Activated CD4-positive, alpha-beta T cell treated with anti-CD3 and anti-CD28 coated beads for 36 hours (primary cell): Measurements from ENCODE around the gene CASS4. TPM values are rescaled to one million over a fixed set of nuclear protein-coding genes. Genes with fewer than 3 reads are reported as not detected.

Experiments used
- ATAC-seq: fragments of 200-7000 bp; cut with Tn5 transposase; one replicate; pipeline ENCODE4 v1.10.0; 2021; ENCODE audit warnings: mild to moderate bottlenecking, moderate library complexity
- CTCF ChIA-PET: fragments of 350-600 bp; sonication (Branson Sonifier 250); formaldehyde crosslinking; loops from one replicate; lab custom pipeline; 2021; ENCODE audit warnings: antibody characterized with exemption; lab: Charles Lee
- POLR2A ChIA-PET: fragments of 350-600 bp; sonication (Branson Sonifier 250); formaldehyde crosslinking; loops from one replicate; lab custom pipeline; 2021; ENCODE audit warnings: antibody characterized with exemption, inconsistent platforms; lab: Charles Lee
- DNase-seq: peaks from one replicate; pipeline ENCODE4 v3.0.0-alpha.2; 2020
- H3K27ac Mint-ChIP-seq: one replicate; pipeline ENCODE4 v1.8.0; 2021; ENCODE audit warnings: mixed read lengths
- H3K27me3 Mint-ChIP-seq: one replicate; pipeline ENCODE4 v1.8.0; 2021; ENCODE audit warnings: mixed read lengths
- H3K36me3 Mint-ChIP-seq: one replicate; pipeline ENCODE4 v1.8.0; 2021; ENCODE audit warnings: low read depth, mixed read lengths
- H3K4me1 Mint-ChIP-seq: one replicate; pipeline ENCODE4 v1.8.0; 2021; ENCODE audit warnings: mixed read lengths
- H3K4me3 Mint-ChIP-seq: one replicate; pipeline ENCODE4 v1.8.0; 2021; ENCODE audit warnings: mild to moderate bottlenecking, moderate library complexity, mixed read lengths
- H3K9me3 Mint-ChIP-seq: one replicate; pipeline ENCODE4 v1.8.0; 2021; ENCODE audit warnings: low read depth, mixed read lengths
- intact Hi-C, 2 experiments: fragments of 100-400 bp; cut with DNase I in 1 of 2; cut with micrococcal nuclease in 1 of 2; formaldehyde crosslinking; loops; one replicate each; pipeline versions ENCODE4 v1.14.2 to v1.15.1; 2022 to 2024; cut with DNase I, micrococcal nuclease
- total RNA-seq, 2 experiments: library from RNA; stranded (reverse); gene quantifications; one replicate each; pipeline ENCODE4 v1.2.3, GENCODE V29; 2021

Gene CASS4
- total RNA-seq, 2 experiments from 2014 or later, result 5.1 to 5.6 TPM

GRCh38 chr20:56429941-56430340 lies 17.9 kb downstream of the CASS4 start:
- ChIA-PET CTCF (interaction anchor here (1.1 to 1.4 kb wide), 2 partner anchors 11 to 12 kb away, joined by 3 read pairs; no protein-coding TSS in a partner anchor), POLR2A (interaction anchor here (1.0 kb wide), 1 partner anchor 17 kb away, joined by 4 read pairs; no protein-coding TSS in a partner anchor)
- Mint-ChIP-seq H3K36me3 (peaks cover 4% of the 10 kb centered on the region), H3K4me3 (peak overlapping the region; percentile 54), H3K9me3 (no peaks in the 10 kb centered on the region), H3K4me1 (peaks cover 51% of the 10 kb centered on the region), H3K27me3 (no peaks in the 10 kb centered on the region), H3K27ac (peak overlapping the region; percentile 87)
- intact Hi-C loops, result no loop called here
- ATAC-seq (no peak), DNase-seq (no peak)

- POLR2A ChIA-PET, result interaction anchor here (1.0 kb wide), 1 partner anchor 17 kb away, joined by 4 read pairs; no protein-coding TSS in a partner anchor
- Mint-ChIP-seq H3K36me3 (peaks cover 4% of the 10 kb centered on the region), H3K27me3 (no peaks in the 10 kb centered on the region), H3K4me3 (peak overlapping the region; percentile 54), H3K4me1 (peaks cover 50% of the 10 kb centered on the region), H3K27ac (peak overlapping the region; percentile 87), H3K9me3 (no peaks in the 10 kb centered on the region)
- ATAC-seq (no peak), DNase-seq (no peak)
- CTCF ChIA-PET, result interaction anchor here (1.1 to 1.4 kb wide), 2 partner anchors 12 kb away, joined by 3 read pairs; no protein-coding TSS in a partner anchor
- intact Hi-C loops, result no loop called here
These were observed 18.4 kb downstream of the CASS4 start for GRCh38 chr20:56430461-56430860.

GRCh38 chr20:56430957-56431356 lies 18.9 kb downstream of the CASS4 start:
- intact Hi-C loops, result no loop called here
- H3K36me3 Mint-ChIP-seq, result peaks cover 4% of the 10 kb centered on the region
- CTCF ChIA-PET, result interaction anchor here (1.4 kb wide), 1 partner anchor 12 kb away, joined by 3 read pairs; no protein-coding TSS in a partner anchor
- peaks cover 51% of the 10 kb centered on the region for H3K4me1 Mint-ChIP-seq
- no peak overlapping the region for H3K4me3 Mint-ChIP-seq
- POLR2A ChIA-PET, result no interaction called here
- no peaks in the 10 kb centered on the region for H3K9me3 Mint-ChIP-seq
- peak overlapping the region; percentile 87 for H3K27ac Mint-ChIP-seq
- DNase-seq, result no peak
- no peaks in the 10 kb centered on the region for H3K27me3 Mint-ChIP-seq
- ATAC-seq, result no peak

GRCh38 chr20:56431471-56431870 lies 19.4 kb downstream of the CASS4 start:
- intact Hi-C loops, result no loop called here
- Mint-ChIP-seq H3K4me1 (peaks cover 52% of the 10 kb centered on the region), H3K36me3 (peaks cover 4% of the 10 kb centered on the region), H3K9me3 (no peaks in the 10 kb centered on the region), H3K4me3 (no peak overlapping the region), H3K27ac (no peak overlapping the region), H3K27me3 (no peaks in the 10 kb centered on the region)
- ATAC-seq (no peak), DNase-seq (no peak)
- ChIA-PET POLR2A (no interaction called here), CTCF (interaction anchor here (1.2 kb wide), 1 partner anchor 30 kb away, joined by 4 read pairs; no protein-coding TSS in a partner anchor)

- intact Hi-C loops, result no loop called here
- H3K27me3 Mint-ChIP-seq, result no peaks in the 10 kb centered on the region
- CTCF ChIA-PET, result interaction anchor here (0.9 to 1.2 kb wide), 4 partner anchors 8 to 15 kb away, joined by 3 to 4 read pairs (median 3); no protein-coding TSS in a partner anchor
- peak overlapping the region; percentile 52 for H3K27ac Mint-ChIP-seq
- H3K9me3 Mint-ChIP-seq, result no peaks in the 10 kb centered on the region
- ATAC-seq, result peak; percentile 34
- no peak overlapping the region for H3K4me3 Mint-ChIP-seq
- peaks cover 44% of the 10 kb centered on the region for H3K4me1 Mint-ChIP-seq
- POLR2A ChIA-PET, result interaction anchor here (0.6 kb wide), 1 partner anchor 26 kb away, joined by 3 read pairs; no protein-coding TSS in a partner anchor
- H3K36me3 Mint-ChIP-seq, result peaks cover 6% of the 10 kb centered on the region
- DNase-seq, result no peak
These were observed 21.3 kb downstream of the CASS4 start for GRCh38 chr20:56433221-56433879.

- DNase-seq (no peak), ATAC-seq (peak; percentile 63)
- Mint-ChIP-seq H3K4me3 (no peak overlapping the region), H3K36me3 (peaks cover 6% of the 10 kb centered on the region), H3K27ac (peak overlapping the region; percentile 52), H3K9me3 (no peaks in the 10 kb centered on the region), H3K27me3 (no peaks in the 10 kb centered on the region), H3K4me1 (peaks cover 39% of the 10 kb centered on the region)
- POLR2A ChIA-PET, result interaction anchor here (0.6 kb wide), 1 partner anchor 26 kb away, joined by 3 read pairs; no protein-coding TSS in a partner anchor
- intact Hi-C loops, result no loop called here
- CTCF ChIA-PET, result interaction anchor here (0.9 to 1.2 kb wide), 3 partner anchors 8 to 16 kb away, joined by 3 read pairs; no protein-coding TSS in a partner anchor
These were observed 21.8 kb downstream of the CASS4 start for GRCh38 chr20:56433880-56434255.

- POLR2A ChIA-PET, result no interaction called here
These were observed 25.3 kb downstream of the CASS4 start for GRCh38 chr20:56437196-56437960.

GRCh38 chr20:56438284-56438683 lies 26.2 kb downstream of the CASS4 start:
- CTCF ChIA-PET, result no interaction called here
- Mint-ChIP-seq H3K36me3 (peaks cover 9% of the 10 kb centered on the region), H3K27me3 (no peaks in the 10 kb centered on the region), H3K4me3 (no peak overlapping the region), H3K27ac (no peak overlapping the region), H3K4me1 (peaks cover 41% of the 10 kb centered on the region), H3K9me3 (no peaks in the 10 kb centered on the region)
- no peak for ATAC-seq
- DNase-seq, result no peak
- POLR2A ChIA-PET, result no interaction called here
- intact Hi-C loops, result no loop called here

More at GRCh38 chr20:56437196-56437960, 25.3 kb downstream of the CASS4 start:
- Mint-ChIP-seq H3K27ac (peak overlapping the region; percentile 72), H3K27me3 (no peaks in the 10 kb centered on the region), H3K36me3 (peaks cover 9% of the 10 kb centered on the region), H3K9me3 (no peaks in the 10 kb centered on the region), H3K4me1 (peaks cover 41% of the 10 kb centered on the region), H3K4me3 (no peak overlapping the region)
- intact Hi-C loops, result no loop called here
- CTCF ChIA-PET, result interaction anchor here (0.6 to 0.9 kb wide), 2 partner anchors 16 to 18 kb away, joined by 3 read pairs; no protein-coding TSS in a partner anchor
- ATAC-seq (no peak), DNase-seq (no peak)

- POLR2A ChIA-PET, result no interaction called here
- peak; percentile 37 for DNase-seq
These were observed 27.8 kb downstream of the CASS4 start for GRCh38 chr20:56439771-56440291.

GRCh38 chr20:56440346-56441007 lies 28.4 kb downstream of the CASS4 start:
- DNase-seq (peak; percentile 78), ATAC-seq (peak; percentile 57)
- intact Hi-C loops, result loop anchor here (1.0 to 2.0 kb wide), 3 partner anchors 14 to 25 kb away; no protein-coding TSS in a partner anchor
- peaks cover 13% of the 10 kb centered on the region for H3K36me3 Mint-ChIP-seq
- H3K4me1 Mint-ChIP-seq, result peaks cover 32% of the 10 kb centered on the region
- H3K27ac Mint-ChIP-seq, result peak overlapping the region; percentile 92
- H3K27me3 Mint-ChIP-seq, result no peaks in the 10 kb centered on the region
- peak overlapping the region; percentile 35 for H3K4me3 Mint-ChIP-seq
- POLR2A ChIA-PET, result no interaction called here
- CTCF ChIA-PET, result interaction anchor here (0.9 kb wide), 1 partner anchor 17 kb away, joined by 6 read pairs; no protein-coding TSS in a partner anchor
- no peaks in the 10 kb centered on the region for H3K9me3 Mint-ChIP-seq

More at GRCh38 chr20:56439771-56440291, 27.8 kb downstream of the CASS4 start:
- peak; percentile 31 for ATAC-seq
- CTCF ChIA-PET, result interaction anchor here (0.9 kb wide), 1 partner anchor 17 kb away, joined by 6 read pairs; no protein-coding TSS in a partner anchor
- intact Hi-C loops, result loop anchor here (1.0 to 2.0 kb wide), 3 partner anchors 15 to 25 kb away; no protein-coding TSS in a partner anchor
- Mint-ChIP-seq H3K36me3 (peaks cover 9% of the 10 kb centered on the region), H3K4me3 (no peak overlapping the region), H3K27ac (peak overlapping the region; percentile 92), H3K27me3 (no peaks in the 10 kb centered on the region), H3K9me3 (no peaks in the 10 kb centered on the region), H3K4me1 (peaks cover 32% of the 10 kb centered on the region)
